ENCODE measurements around the gene PCGF3.
"Not testable (repeated sequence)": the region's sequence is repeated elsewhere in the genome, so short reads cannot be mapped to it uniquely, and the experiment has no call there.

The PCGF3 gene

GRCh38 chr4:748461-748860, 42.8 kb downstream of the PCGF3 start:
- no peak for TF ChIP-seq CTCF (conservative IDR thresholded peaks at IDR 0.05)
- no peak for TF ChIP-seq ZFX (IDR thresholded peaks at IDR 0.05)
- H3K27ac ChIP-seq, result no peak overlapping the region

GRCh38 chr4:749698-750666, 44.4 kb downstream of the PCGF3 start:
- TF ChIP-seq CTCF (conservative IDR thresholded peaks at IDR 0.05) (no peak), ZFX (IDR thresholded peaks at IDR 0.05) (no peak)
- no peak overlapping the region for H3K27ac ChIP-seq

- TF ChIP-seq CTCF (conservative IDR thresholded peaks at IDR 0.05), result no peak
- TF ChIP-seq ZFX (IDR thresholded peaks at IDR 0.05), result no peak
- no peak overlapping the region for H3K27ac ChIP-seq
These were observed 46.0 kb downstream of the PCGF3 start for GRCh38 chr4:751676-752075.

GRCh38 chr4:752196-752861, 46.7 kb downstream of the PCGF3 start:
- TF ChIP-seq ZFX (IDR thresholded peaks at IDR 0.05) (no peak), CTCF (conservative IDR thresholded peaks at IDR 0.05) (no peak)
- H3K27ac ChIP-seq, result no peak overlapping the region

- not testable (repeated sequence) for H3K27ac ChIP-seq
These were observed 47.6 kb downstream of the PCGF3 start for GRCh38 chr4:753186-753585.

- H3K27ac ChIP-seq, result no peak overlapping the region
- TF ChIP-seq CTCF (conservative IDR thresholded peaks at IDR 0.05) (no peak), ZFX (IDR thresholded peaks at IDR 0.05) (no peak)
These were observed 48.8 kb downstream of the PCGF3 start for GRCh38 chr4:754221-755120.

GRCh38 chr4:757111-757510, 51.5 kb downstream of the PCGF3 start:
- no peak overlapping the region for H3K27ac ChIP-seq
- TF ChIP-seq CTCF (conservative IDR thresholded peaks at IDR 0.05) (no peak), ZFX (IDR thresholded peaks at IDR 0.05) (no peak)

- not testable (repeated sequence) for H3K27ac ChIP-seq
These were observed 54.2 kb downstream of the PCGF3 start for GRCh38 chr4:759810-760209.
